ENCODE results near the gene KLHL14. TPM values are rescaled to one million over a fixed set of nuclear protein-coding genes. Genes with fewer than 3 reads are reported as not detected.
A peak's percentile ranks its signal among the peaks of the same experiment; 100 is the strongest.

Gene KLHL14
- total and polyA plus RNA-seq, 2 experiments from 2014 or later, result 0.12 to 0.57 TPM

DNA sequence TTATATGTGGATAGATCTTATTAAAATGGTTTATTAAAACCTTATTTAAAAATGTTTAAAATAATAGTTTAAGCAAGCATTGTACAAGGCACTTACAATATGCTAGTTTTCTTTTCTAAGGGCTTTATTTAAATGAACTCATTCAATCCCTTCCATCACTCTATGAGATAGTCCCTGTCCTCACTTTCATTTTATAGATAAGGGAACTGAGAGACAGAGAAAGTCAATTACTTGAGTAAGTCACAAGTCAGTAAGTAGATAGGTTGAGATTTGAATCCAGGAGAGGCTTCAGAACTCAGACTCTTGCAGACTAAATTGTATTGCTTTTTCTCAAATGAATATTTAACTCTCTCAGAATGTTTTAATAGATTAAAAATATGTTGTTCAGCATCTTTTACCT, 95.2 kb downstream of the KLHL14 start:
- Histone ChIP-seq H3K27ac (no peak overlapping the region), H2AFZ (no peak overlapping the region), H3K79me2 (no peaks in the 10 kb centered on the region), H3K9me2 (replicated peaks; ENCODE audit: insufficient read depth) (no peaks in the 10 kb centered on the region), H3K27me3 (peaks cover 7% of the 10 kb centered on the region), H3K4me1 (ENCODE audit: insufficient read depth) (no peaks in the 10 kb centered on the region), H4K20me1 (ENCODE audit: insufficient read depth, poor library complexity, severe bottlenecking) (no peaks in the 10 kb centered on the region), H3K4me3 (no peak overlapping the region), H3K9me3 (ENCODE audit: low read depth) (no peaks in the 10 kb centered on the region), H3K4me2 (no peak overlapping the region), H3K36me3 (replicated peaks; ENCODE audit: insufficient read depth, low read depth) (no peaks in the 10 kb centered on the region)
- no peak for DNase-seq (ENCODE audit: low spot score)
- no peak for TF ChIP-seq EZH2 (IDR thresholded peaks at IDR 0.05; ENCODE audit: borderline replicate concordance)
- TF ChIP-seq, protein P1, sequence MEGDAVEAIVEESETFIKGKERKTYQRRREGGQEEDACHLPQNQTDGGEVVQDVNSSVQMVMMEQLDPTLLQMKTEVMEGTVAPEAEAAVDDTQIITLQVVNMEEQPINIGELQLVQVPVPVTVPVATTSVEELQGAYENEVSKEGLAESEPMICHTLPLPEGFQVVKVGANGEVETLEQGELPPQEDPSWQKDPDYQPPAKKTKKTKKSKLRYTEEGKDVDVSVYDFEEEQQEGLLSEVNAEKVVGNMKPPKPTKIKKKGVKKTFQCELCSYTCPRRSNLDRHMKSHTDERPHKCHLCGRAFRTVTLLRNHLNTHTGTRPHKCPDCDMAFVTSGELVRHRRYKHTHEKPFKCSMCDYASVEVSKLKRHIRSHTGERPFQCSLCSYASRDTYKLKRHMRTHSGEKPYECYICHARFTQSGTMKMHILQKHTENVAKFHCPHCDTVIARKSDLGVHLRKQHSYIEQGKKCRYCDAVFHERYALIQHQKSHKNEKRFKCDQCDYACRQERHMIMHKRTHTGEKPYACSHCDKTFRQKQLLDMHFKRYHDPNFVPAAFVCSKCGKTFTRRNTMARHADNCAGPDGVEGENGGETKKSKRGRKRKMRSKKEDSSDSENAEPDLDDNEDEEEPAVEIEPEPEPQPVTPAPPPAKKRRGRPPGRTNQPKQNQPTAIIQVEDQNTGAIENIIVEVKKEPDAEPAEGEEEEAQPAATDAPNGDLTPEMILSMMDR (IDR thresholded peaks at IDR 0.05; ENCODE audit: poor library complexity), result no peak
- no peak for TF ChIP-seq EZH2phosphoT487 (IDR thresholded peaks at IDR 0.05; ENCODE audit: low read depth, severe bottlenecking, unreplicated experiment)

DNA sequence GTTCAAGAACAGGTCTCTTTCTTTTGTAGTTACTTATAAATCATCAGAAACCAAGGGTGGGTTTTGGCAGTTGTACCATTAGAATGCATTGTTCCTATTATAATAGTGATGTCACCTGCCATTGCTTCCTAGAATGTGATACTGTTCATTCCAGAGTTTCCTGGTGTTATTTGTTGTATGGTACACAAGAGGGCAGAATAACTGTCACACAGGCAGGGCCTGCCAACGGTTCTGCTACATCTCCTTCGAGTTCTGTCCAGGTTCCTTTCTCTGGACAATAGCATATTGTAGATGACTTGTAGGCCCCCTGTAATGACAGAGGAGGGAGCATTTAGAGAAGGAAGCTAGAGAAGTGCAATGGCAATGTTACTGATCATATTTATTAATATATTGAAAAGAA, 98.3 kb downstream of the KLHL14 start:
- H3K79me2 ChIP-seq, result no peaks in the 10 kb centered on the region
- TF ChIP-seq, protein P1 (IDR thresholded peaks at IDR 0.05; ENCODE audit: poor library complexity), result peak; percentile 21
- no peak for TF ChIP-seq EZH2 (IDR thresholded peaks at IDR 0.05; ENCODE audit: borderline replicate concordance)
- H3K9me2 ChIP-seq (replicated peaks; ENCODE audit: insufficient read depth), result no peaks in the 10 kb centered on the region
- H4K20me1 ChIP-seq (ENCODE audit: insufficient read depth, poor library complexity, severe bottlenecking), result no peaks in the 10 kb centered on the region
- 46% methylated on average over 2 of the region's 2 CpGs for WGBS (ENCODE audit: low lambda C conversion rate, missing lambda C conversion rate)
- peaks cover 2% of the 10 kb centered on the region for H3K27me3 ChIP-seq
- H2AFZ ChIP-seq, result no peak overlapping the region
- no peak for DNase-seq (ENCODE audit: low spot score)
- no peak overlapping the region for H3K4me2 ChIP-seq
- no peaks in the 10 kb centered on the region for H3K9me3 ChIP-seq (ENCODE audit: low read depth)
- no peaks in the 10 kb centered on the region for H3K36me3 ChIP-seq (replicated peaks; ENCODE audit: insufficient read depth, low read depth)
- no peak overlapping the region for H3K4me3 ChIP-seq
- H3K27ac ChIP-seq, result no peak overlapping the region
- no peaks in the 10 kb centered on the region for H3K4me1 ChIP-seq (ENCODE audit: insufficient read depth)

DNA sequence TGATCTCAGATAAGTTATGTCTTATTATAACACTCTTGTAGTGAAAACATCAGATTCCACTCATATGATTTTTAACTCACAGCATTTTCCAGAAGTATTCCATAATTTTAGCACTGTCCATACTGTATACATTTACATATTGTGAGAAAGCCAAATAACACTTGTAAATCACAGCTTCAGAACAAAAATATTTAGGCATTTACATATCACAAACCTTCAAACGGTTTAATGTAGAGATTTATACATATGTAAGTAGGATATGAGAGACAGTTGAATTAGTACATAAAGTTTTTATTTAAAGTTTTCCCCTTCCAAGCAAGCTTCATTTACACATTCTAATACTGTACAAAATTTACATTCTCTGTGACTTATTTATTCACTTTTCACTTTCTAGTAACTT, 100.4 kb downstream of the KLHL14 start:
- Histone ChIP-seq H3K36me3 (replicated peaks; ENCODE audit: insufficient read depth, low read depth) (no peaks in the 10 kb centered on the region), H3K4me3 (no peak overlapping the region), H3K4me1 (ENCODE audit: insufficient read depth) (no peaks in the 10 kb centered on the region), H3K27ac (no peak overlapping the region), H3K9me3 (ENCODE audit: low read depth) (no peaks in the 10 kb centered on the region), H2AFZ (no peak overlapping the region), H3K9me2 (replicated peaks; ENCODE audit: insufficient read depth) (no peaks in the 10 kb centered on the region), H3K27me3 (peaks cover 2% of the 10 kb centered on the region), H3K4me2 (no peak overlapping the region), H4K20me1 (ENCODE audit: insufficient read depth, poor library complexity, severe bottlenecking) (no peaks in the 10 kb centered on the region), H3K79me2 (no peaks in the 10 kb centered on the region)
- TF ChIP-seq, protein P1 (IDR thresholded peaks at IDR 0.05; ENCODE audit: poor library complexity), result no peak
- TF ChIP-seq EZH2phosphoT487 (IDR thresholded peaks at IDR 0.05; ENCODE audit: low read depth, severe bottlenecking, unreplicated experiment), result no peak
- TF ChIP-seq EZH2 (IDR thresholded peaks at IDR 0.05; ENCODE audit: borderline replicate concordance), result no peak
- DNase-seq (ENCODE audit: low spot score), result no peak
- WGBS (ENCODE audit: low lambda C conversion rate, missing lambda C conversion rate), result 76% methylated on average over 1 of the region's 1 CpG

DNA sequence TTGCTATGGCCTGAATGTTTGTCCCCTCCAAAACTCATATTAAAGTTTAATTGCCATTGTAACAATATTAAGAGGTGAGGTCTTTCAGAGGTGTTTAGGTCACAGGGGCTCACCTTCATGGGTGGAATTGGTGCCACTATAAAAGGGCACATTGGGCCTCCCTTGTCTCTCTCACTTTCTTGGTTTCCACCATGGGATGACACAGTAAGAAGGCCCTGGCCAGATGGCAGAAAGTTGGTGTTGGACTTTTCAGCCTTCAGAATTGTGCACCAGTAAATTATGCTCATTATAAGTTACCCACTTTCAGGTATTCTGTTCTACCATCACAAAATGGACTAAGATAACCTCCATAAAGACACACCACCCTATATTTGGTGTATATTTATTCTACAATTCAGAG, 102.1 kb downstream of the KLHL14 start:
- no peak overlapping the region for H3K4me2 ChIP-seq
- no peak overlapping the region for H3K4me3 ChIP-seq
- H3K27me3 ChIP-seq, result no peaks in the 10 kb centered on the region
- no peak overlapping the region for H2AFZ ChIP-seq
- no peaks in the 10 kb centered on the region for H3K9me3 ChIP-seq (ENCODE audit: low read depth)
- H3K79me2 ChIP-seq, result no peaks in the 10 kb centered on the region
- no peaks in the 10 kb centered on the region for H3K36me3 ChIP-seq (replicated peaks; ENCODE audit: insufficient read depth, low read depth)
- no peaks in the 10 kb centered on the region for H4K20me1 ChIP-seq (ENCODE audit: insufficient read depth, poor library complexity, severe bottlenecking)
- DNase-seq (ENCODE audit: low spot score), result no peak
- H3K27ac ChIP-seq, result no peak overlapping the region
- no peak for TF ChIP-seq EZH2 (IDR thresholded peaks at IDR 0.05; ENCODE audit: borderline replicate concordance)
- TF ChIP-seq, protein P1 (IDR thresholded peaks at IDR 0.05; ENCODE audit: poor library complexity), result no peak
- TF ChIP-seq EZH2phosphoT487 (IDR thresholded peaks at IDR 0.05; ENCODE audit: low read depth, severe bottlenecking, unreplicated experiment), result no peak
- no peaks in the 10 kb centered on the region for H3K4me1 ChIP-seq (ENCODE audit: insufficient read depth)
- H3K9me2 ChIP-seq (replicated peaks; ENCODE audit: insufficient read depth), result no peaks in the 10 kb centered on the region

Data from hepatocyte (in vitro differentiated cells).